GM20431 (cell line): ENCODE results near the gene GUCY1A2.
"Not testable (repeated sequence)": the region's sequence is repeated elsewhere in the genome, so short reads cannot be mapped to it uniquely, and the experiment has no call there.

Experiments
- in situ Hi-C: fragments of 300-500 bp; cut with MseI, MboI; formaldehyde crosslinking; loops from one replicate; pipeline ENCODE4 v1.15.0; 2020; ENCODE audit warnings: low sequenced_read_pairs; ENCODE audit not compliant: unreplicated experiment

The GUCY1A2 gene

GRCh38 chr11:106856566-106856965 lies 161.7 kb downstream of the GUCY1A2 start:
- in situ Hi-C loops: no loop called here

GRCh38 chr11:106854429-106854828 lies 163.8 kb downstream of the GUCY1A2 start:
- in situ Hi-C loops: no loop called here

GRCh38 chr11:106853850-106854401 lies 164.3 kb downstream of the GUCY1A2 start:
- in situ Hi-C loops: no loop called here

- in situ Hi-C loops: no loop called here
Observed at GRCh38 chr11:106852779-106853178, 165.5 kb downstream of the GUCY1A2 start.

- in situ Hi-C loops: no loop called here
Observed at GRCh38 chr11:106848526-106848925, 169.8 kb downstream of the GUCY1A2 start.

GRCh38 chr11:106842134-106842533 lies 176.1 kb downstream of the GUCY1A2 start:
- in situ Hi-C loops: no loop called here

- in situ Hi-C loops: no loop called here
Observed at GRCh38 chr11:106840947-106841346, 177.3 kb downstream of the GUCY1A2 start.

GRCh38 chr11:106840146-106840545 lies 178.1 kb downstream of the GUCY1A2 start:
- in situ Hi-C loops: no loop called here

GRCh38 chr11:106834567-106834966 lies 183.7 kb downstream of the GUCY1A2 start:
- in situ Hi-C loops: no loop called here

- in situ Hi-C loops: no loop called here
Observed at GRCh38 chr11:106828976-106829375, 189.3 kb downstream of the GUCY1A2 start.

GRCh38 chr11:106828576-106828975 lies 189.7 kb downstream of the GUCY1A2 start:
- in situ Hi-C loops: no loop called here

GRCh38 chr11:106827687-106828086 lies 190.6 kb downstream of the GUCY1A2 start:
- in situ Hi-C loops: no loop called here

- in situ Hi-C loops: not testable (repeated sequence)
Observed at GRCh38 chr11:106826558-106826957, 191.7 kb downstream of the GUCY1A2 start.

- in situ Hi-C loops: no loop called here
Observed at GRCh38 chr11:106821826-106822225, 196.4 kb downstream of the GUCY1A2 start.

GRCh38 chr11:106821291-106821690 lies 197.0 kb downstream of the GUCY1A2 start:
- in situ Hi-C loops: no loop called here

- in situ Hi-C loops: no loop called here
Observed at GRCh38 chr11:106818443-106818842, 199.8 kb downstream of the GUCY1A2 start.

- in situ Hi-C loops: no loop called here
Observed at GRCh38 chr11:106815209-106815608, 203.1 kb downstream of the GUCY1A2 start.

GRCh38 chr11:106813806-106814205 lies 204.5 kb downstream of the GUCY1A2 start:
- in situ Hi-C loops: no loop called here

GRCh38 chr11:106794058-106794457 lies 224.2 kb downstream of the GUCY1A2 start:
- in situ Hi-C loops: no loop called here

GRCh38 chr11:106789406-106789805 lies 228.9 kb downstream of the GUCY1A2 start:
- in situ Hi-C loops: no loop called here

- in situ Hi-C loops: no loop called here
Observed at GRCh38 chr11:106787454-106787853, 230.8 kb downstream of the GUCY1A2 start.

GRCh38 chr11:106785913-106786650 lies 232.2 kb downstream of the GUCY1A2 start:
- in situ Hi-C loops: no loop called here
